IMR-90 (cell line): ENCODE measurements around the gene MAP2K5.

Experiments used
- BHLHE40 ChIP-seq: fragments of 150-350 bp; IDR thresholded peaks from 2 replicates; pipeline ENCODE4 v1.6.1; 2016; ENCODE audit warnings: mild to moderate bottlenecking, low read depth, low read length
- CEBPB ChIP-seq: IDR thresholded peaks from 2 replicates; pipeline ENCODE4 v1.6.1; 2012; ENCODE audit warnings: low read depth, low read length, improper control_type of control experiment
- CTCF ChIP-seq: conservative IDR thresholded peaks from 2 replicates; pipeline ENCODE4 v1.5.1; 2012; ENCODE audit warnings: mild to moderate bottlenecking, low read depth, low read length, improper control_type of control experiment
- MAZ ChIP-seq: IDR thresholded peaks from 2 replicates; pipeline ENCODE4 v1.6.1; 2012; ENCODE audit warnings: low read depth, mild to moderate bottlenecking, low read length, improper control_type of control experiment, moderate library complexity, borderline replicate concordance
- MXI1 ChIP-seq: IDR thresholded peaks from 2 replicates; pipeline ENCODE4 v1.6.1; 2012; ENCODE audit warnings: low read depth, mild to moderate bottlenecking, low read length, moderate library complexity, borderline replicate concordance
- POLR2A ChIP-seq: IDR thresholded peaks from 2 replicates; pipeline ENCODE4 v1.6.1; 2012; ENCODE audit warnings: mild to moderate bottlenecking, low read depth, low read length
- RAD21 ChIP-seq: IDR thresholded peaks from 2 replicates; pipeline ENCODE4 v1.6.1; 2012; ENCODE audit warnings: low read length, improper control_type of control experiment

GRCh38 chr15:67592245-67592644 is 49.7 kb downstream of the MAP2K5 start:
- TF ChIP-seq CTCF, result no peak
- TF ChIP-seq BHLHE40, result no peak
- no peak for TF ChIP-seq RAD21
- no peak for TF ChIP-seq MAZ
- no peak for TF ChIP-seq POLR2A
- TF ChIP-seq MXI1, result no peak
- no peak for TF ChIP-seq CEBPB
